KMS-11 (cell line): ENCODE measurements around the gene BMAL1.

Experiments used
- H2AFZ ChIP-seq: fragments of 200-600 bp; sonication (generic); 2 replicates; pipeline ENCODE4 v1.6.1; 2016; ENCODE audit warnings: antibody characterized with exemption, mixed run types, low read depth
- H3K27ac ChIP-seq: fragments of 200-600 bp; sonication (generic); 2 replicates; pipeline ENCODE4 v1.6.1; 2016; ENCODE audit warnings: mild to moderate bottlenecking, mixed run types
- H3K27me3 ChIP-seq: fragments of 200-600 bp; sonication (generic); 2 replicates; pipeline ENCODE4 v1.6.1; 2017; ENCODE audit warnings: mild to moderate bottlenecking, low read depth, mixed run types, moderate library complexity; ENCODE audit not compliant: insufficient read depth
- H3K36me3 ChIP-seq: fragments of 200-600 bp; sonication (generic); 2 replicates; pipeline ENCODE4 v1.6.1; 2017; ENCODE audit warnings: mild to moderate bottlenecking, mixed run types; ENCODE audit not compliant: insufficient read depth
- H3K4me1 ChIP-seq: fragments of 200-600 bp; sonication (generic); 2 replicates; pipeline ENCODE4 v1.6.1; 2016; ENCODE audit warnings: mild to moderate bottlenecking, low read depth, mixed run types; ENCODE audit not compliant: poor library complexity, severe bottlenecking
- H3K4me2 ChIP-seq: fragments of 200-600 bp; sonication (generic); 2 replicates; pipeline ENCODE4 v1.7.0; 2016; ENCODE audit warnings: mild to moderate bottlenecking, mixed run types
- H3K4me3 ChIP-seq: fragments of 200-600 bp; sonication (generic); IDR thresholded peaks from 2 replicates; pipeline ENCODE4 v1.6.1; 2017; ENCODE audit warnings: low read depth, low read length, mixed read lengths; ENCODE audit not compliant: insufficient read depth
- H3K79me2 ChIP-seq: fragments of 200-600 bp; sonication (generic); 2 replicates; pipeline ENCODE4 v1.6.1; 2016; ENCODE audit warnings: low read depth, mixed run types; ENCODE audit not compliant: insufficient read depth
- H3K9ac ChIP-seq: fragments of 200-600 bp; sonication (generic); 2 replicates; pipeline ENCODE4 v1.6.1; 2016; ENCODE audit warnings: mild to moderate bottlenecking, mixed run types
- H4K20me1 ChIP-seq: fragments of 200-600 bp; sonication (generic); 2 replicates; pipeline ENCODE4 v1.6.1; 2016; ENCODE audit warnings: mild to moderate bottlenecking, mixed run types; ENCODE audit not compliant: insufficient read depth
- TF ChIP-seq, protein P1 (sequence below): fragments of 200-600 bp; sonication (generic); conservative IDR thresholded peaks from 2 replicates; pipeline ENCODE4 v1.6.1; 2017; ENCODE audit warnings: low read depth, mild to moderate bottlenecking, antibody characterized with exemption, low read length, moderate library complexity, mixed read lengths

BMAL1 gene

DNA sequence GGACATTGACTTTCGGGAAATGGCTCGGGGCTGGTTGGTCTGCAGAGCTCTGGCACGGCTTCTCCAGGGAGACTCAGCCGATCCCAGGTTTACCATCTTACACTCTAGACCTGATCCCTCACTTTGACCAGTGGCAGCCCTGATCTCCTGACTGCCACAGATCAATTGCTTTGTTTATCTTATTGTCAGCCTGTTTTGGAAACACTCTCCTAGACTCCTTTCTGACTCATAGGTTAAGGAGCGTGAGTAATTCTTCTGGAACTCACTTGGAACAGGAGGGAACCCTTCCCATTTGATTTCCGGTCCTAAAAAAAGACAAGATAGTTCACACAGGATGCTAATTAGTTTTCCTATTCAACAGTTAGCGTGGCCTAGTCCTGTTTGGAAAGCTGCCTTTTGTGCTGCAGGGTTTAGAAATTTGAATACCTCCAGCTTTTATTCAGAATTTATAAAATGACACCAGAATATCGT lies 16.0 kb upstream of the BMAL1 start:
- Histone ChIP-seq H3K4me1 (peaks cover 1% of the 10 kb centered on the region), H3K36me3 (no peaks in the 10 kb centered on the region), H3K27me3 (no peaks in the 10 kb centered on the region), H3K4me3 (no peak overlapping the region), H3K27ac (no peak overlapping the region), H2AFZ (no peak overlapping the region), H3K4me2 (no peak overlapping the region), H4K20me1 (no peaks in the 10 kb centered on the region), H3K9ac (no peak overlapping the region), H3K79me2 (no peaks in the 10 kb centered on the region)
- TF ChIP-seq, protein P1, sequence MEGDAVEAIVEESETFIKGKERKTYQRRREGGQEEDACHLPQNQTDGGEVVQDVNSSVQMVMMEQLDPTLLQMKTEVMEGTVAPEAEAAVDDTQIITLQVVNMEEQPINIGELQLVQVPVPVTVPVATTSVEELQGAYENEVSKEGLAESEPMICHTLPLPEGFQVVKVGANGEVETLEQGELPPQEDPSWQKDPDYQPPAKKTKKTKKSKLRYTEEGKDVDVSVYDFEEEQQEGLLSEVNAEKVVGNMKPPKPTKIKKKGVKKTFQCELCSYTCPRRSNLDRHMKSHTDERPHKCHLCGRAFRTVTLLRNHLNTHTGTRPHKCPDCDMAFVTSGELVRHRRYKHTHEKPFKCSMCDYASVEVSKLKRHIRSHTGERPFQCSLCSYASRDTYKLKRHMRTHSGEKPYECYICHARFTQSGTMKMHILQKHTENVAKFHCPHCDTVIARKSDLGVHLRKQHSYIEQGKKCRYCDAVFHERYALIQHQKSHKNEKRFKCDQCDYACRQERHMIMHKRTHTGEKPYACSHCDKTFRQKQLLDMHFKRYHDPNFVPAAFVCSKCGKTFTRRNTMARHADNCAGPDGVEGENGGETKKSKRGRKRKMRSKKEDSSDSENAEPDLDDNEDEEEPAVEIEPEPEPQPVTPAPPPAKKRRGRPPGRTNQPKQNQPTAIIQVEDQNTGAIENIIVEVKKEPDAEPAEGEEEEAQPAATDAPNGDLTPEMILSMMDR, result no peak

DNA sequence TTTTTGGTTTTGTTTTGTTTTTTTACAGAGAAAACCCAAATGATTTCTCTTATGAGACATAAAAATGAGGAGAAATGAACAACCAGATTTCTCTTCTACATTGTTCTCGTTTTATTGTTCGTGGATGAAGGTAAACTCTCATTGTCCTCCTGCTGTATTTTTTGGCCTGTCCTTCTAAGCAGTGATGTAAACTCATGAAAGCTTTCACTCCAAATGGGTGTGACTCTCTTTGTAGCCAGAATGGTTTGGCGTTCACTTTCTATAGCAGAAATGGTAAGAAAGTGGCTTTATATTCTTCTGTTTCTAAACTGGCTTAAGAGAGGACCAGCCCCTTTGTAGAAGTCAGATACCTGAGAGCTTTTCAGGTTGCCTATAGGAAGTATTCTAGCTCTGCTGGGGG lies 15.5 kb upstream of the BMAL1 start:
- H3K27me3 ChIP-seq, result no peaks in the 10 kb centered on the region
- no peak overlapping the region for H3K27ac ChIP-seq
- H2AFZ ChIP-seq, result no peak overlapping the region
- no peak overlapping the region for H3K9ac ChIP-seq
- no peaks in the 10 kb centered on the region for H4K20me1 ChIP-seq
- no peaks in the 10 kb centered on the region for H3K36me3 ChIP-seq
- TF ChIP-seq, protein P1, result no peak
- peaks cover 6% of the 10 kb centered on the region for H3K4me1 ChIP-seq
- no peak overlapping the region for H3K4me3 ChIP-seq
- no peak overlapping the region for H3K4me2 ChIP-seq
- H3K79me2 ChIP-seq, result no peaks in the 10 kb centered on the region

DNA sequence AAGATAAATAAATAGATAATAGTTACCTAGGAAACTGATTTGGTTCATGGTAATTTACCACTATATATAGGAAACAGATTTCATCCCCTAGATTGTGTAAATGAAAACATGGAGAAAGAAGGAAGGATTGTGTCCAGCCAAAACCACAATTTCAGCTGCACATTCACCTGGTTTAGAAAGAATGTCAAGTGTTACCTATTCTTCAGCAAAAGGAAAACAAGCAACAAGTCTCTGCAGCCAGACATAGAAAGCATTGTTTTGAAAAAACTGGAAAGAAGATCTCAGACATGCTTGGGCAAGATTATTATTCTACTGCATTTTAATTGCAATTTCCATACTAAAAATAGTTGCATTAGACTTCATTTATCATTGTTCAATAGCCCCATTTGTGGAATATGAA lies 8.8 kb upstream of the BMAL1 start:
- Histone ChIP-seq H3K4me3 (no peak overlapping the region), H4K20me1 (no peaks in the 10 kb centered on the region)
- TF ChIP-seq, protein P1, result no peak

DNA sequence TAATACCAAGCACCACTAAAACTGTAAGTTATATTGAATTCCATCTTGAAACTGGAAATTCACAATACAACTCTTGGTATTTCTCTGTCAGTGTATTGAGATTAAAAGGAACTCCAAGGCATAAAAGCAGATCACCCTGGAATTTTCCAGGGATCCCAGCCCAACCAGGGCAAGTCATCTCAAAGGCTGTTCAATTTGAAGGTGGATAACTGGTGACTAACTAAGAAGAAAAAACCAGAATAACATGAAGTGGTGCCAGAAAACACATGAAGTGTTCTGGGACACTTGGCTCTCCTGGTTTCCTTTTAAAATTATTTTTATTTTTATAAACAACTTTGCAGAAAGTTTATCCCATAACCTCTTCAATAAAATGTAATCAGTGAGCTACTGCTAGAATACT lies 7.8 kb upstream of the BMAL1 start:
- Histone ChIP-seq H3K4me1 (peaks cover 11% of the 10 kb centered on the region), H3K4me2 (no peak overlapping the region), H2AFZ (no peak overlapping the region), H3K9ac (no peak overlapping the region), H3K36me3 (no peaks in the 10 kb centered on the region), H4K20me1 (no peaks in the 10 kb centered on the region), H3K79me2 (no peaks in the 10 kb centered on the region), H3K27ac (no peak overlapping the region), H3K27me3 (no peaks in the 10 kb centered on the region), H3K4me3 (no peak overlapping the region)
- TF ChIP-seq, protein P1, result no peak

More for the DNA sequence above, 8.8 kb upstream of the BMAL1 start:
- Histone ChIP-seq H3K36me3 (no peaks in the 10 kb centered on the region), H3K27me3 (no peaks in the 10 kb centered on the region), H2AFZ (no peak overlapping the region), H3K4me1 (peaks cover 11% of the 10 kb centered on the region), H3K4me2 (no peak overlapping the region), H3K27ac (no peak overlapping the region), H3K79me2 (no peaks in the 10 kb centered on the region), H3K9ac (no peak overlapping the region)
